Lower lobe of right lung (tissue), 2 donors: ENCODE data around the gene AKT2. TPM values are rescaled to one million over a fixed set of nuclear protein-coding genes. Genes with fewer than 3 reads are reported as not detected.
A peak's percentile ranks its signal among the peaks of the same experiment; 100 is the strongest.

ENCODE experiments used
- ATAC-seq, 2 donors: fragments of 200-7000 bp; cut with Tn5 transposase; one replicate each; pipeline ENCODE4 v1.9.1; 2020 to 2022; ENCODE audit warnings: mild to moderate bottlenecking in 2 of 2, moderate library complexity in 2 of 2
- DNase-seq: peaks from one replicate; pipeline ENCODE4 v3.0.0-alpha.2; 2020
- H3K27ac ChIP-seq: fragments of 200-600 bp; one replicate; pipeline ENCODE4 v1.8.0; 2022
- H3K27me3 ChIP-seq: fragments of 200-600 bp; one replicate; pipeline ENCODE4 v1.8.0; 2022; ENCODE audit warnings: low read depth
- H3K36me3 ChIP-seq: fragments of 200-600 bp; one replicate; pipeline ENCODE4 v1.8.0; 2022; ENCODE audit warnings: mild to moderate bottlenecking
- H3K4me1 ChIP-seq: fragments of 200-600 bp; one replicate; pipeline ENCODE4 v1.8.0; 2022
- H3K4me3 ChIP-seq: fragments of 200-600 bp; one replicate; pipeline ENCODE4 v1.8.0; 2022; ENCODE audit warnings: mild to moderate bottlenecking
- H3K9me3 ChIP-seq: fragments of 200-600 bp; one replicate; pipeline ENCODE4 v1.8.0; 2022
- intact Hi-C: fragments of 100-400 bp; cut with DNase I; formaldehyde crosslinking; loops from one replicate; pipeline ENCODE4 v1.11.0; 2022
- total RNA-seq: library from RNA; stranded (reverse); fragmentation: NEBNext Ultra II Directional; extraction: Animal tissue kit (Norgen Biotek cat#: 25700); gene quantifications from one replicate; pipeline ENCODE4 v1.2.1, GENCODE V29; 2021
- TF ChIP-seq, protein P1 (sequence below): fragments of 200-600 bp; IDR thresholded peaks from one replicate; pipeline ENCODE4 v1.8.0; 2022; ENCODE audit warnings: antibody characterized with exemption, mild to moderate bottlenecking
- donor health status: DM: no; HTN: yes; CAD: no; lungs with severe emphysema.

The AKT2 gene
- total RNA-seq, 1 donor from 2014 or later = 102 TPM

DNA sequence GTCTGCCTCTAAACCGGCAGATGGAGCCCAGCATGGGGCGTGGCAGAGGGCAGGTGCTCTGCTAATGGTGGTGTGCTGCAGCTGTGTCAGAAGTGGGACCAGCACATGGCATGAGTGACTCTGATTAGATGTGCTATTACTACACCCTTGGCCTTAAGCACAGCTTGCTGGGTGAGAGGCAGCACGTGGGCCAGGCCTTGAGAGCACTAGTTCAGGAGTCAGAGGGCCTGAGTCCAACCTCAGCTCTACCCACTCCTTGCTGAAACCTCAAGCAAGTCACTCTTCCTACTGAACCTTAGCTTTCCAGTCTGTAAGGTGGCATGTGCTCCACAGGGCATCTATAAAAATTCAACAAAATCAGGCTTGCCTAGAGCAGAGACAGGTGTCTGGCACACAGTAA is 22.7 kb downstream of the AKT2 start:
- DNase-seq (no peak), ATAC-seq (no peak)
- intact Hi-C loops = no loop called here
- no peak overlapping the region for H3K27ac ChIP-seq
- H3K27me3 ChIP-seq = no peaks in the 10 kb centered on the region
- H3K4me1 ChIP-seq = peaks cover 8% of the 10 kb centered on the region
- no peaks in the 10 kb centered on the region for H3K9me3 ChIP-seq
- H3K36me3 ChIP-seq = peaks cover 30% of the 10 kb centered on the region
- TF ChIP-seq, protein P1, sequence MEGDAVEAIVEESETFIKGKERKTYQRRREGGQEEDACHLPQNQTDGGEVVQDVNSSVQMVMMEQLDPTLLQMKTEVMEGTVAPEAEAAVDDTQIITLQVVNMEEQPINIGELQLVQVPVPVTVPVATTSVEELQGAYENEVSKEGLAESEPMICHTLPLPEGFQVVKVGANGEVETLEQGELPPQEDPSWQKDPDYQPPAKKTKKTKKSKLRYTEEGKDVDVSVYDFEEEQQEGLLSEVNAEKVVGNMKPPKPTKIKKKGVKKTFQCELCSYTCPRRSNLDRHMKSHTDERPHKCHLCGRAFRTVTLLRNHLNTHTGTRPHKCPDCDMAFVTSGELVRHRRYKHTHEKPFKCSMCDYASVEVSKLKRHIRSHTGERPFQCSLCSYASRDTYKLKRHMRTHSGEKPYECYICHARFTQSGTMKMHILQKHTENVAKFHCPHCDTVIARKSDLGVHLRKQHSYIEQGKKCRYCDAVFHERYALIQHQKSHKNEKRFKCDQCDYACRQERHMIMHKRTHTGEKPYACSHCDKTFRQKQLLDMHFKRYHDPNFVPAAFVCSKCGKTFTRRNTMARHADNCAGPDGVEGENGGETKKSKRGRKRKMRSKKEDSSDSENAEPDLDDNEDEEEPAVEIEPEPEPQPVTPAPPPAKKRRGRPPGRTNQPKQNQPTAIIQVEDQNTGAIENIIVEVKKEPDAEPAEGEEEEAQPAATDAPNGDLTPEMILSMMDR = no peak
- no peak overlapping the region for H3K4me3 ChIP-seq

- DNase-seq (no peak), ATAC-seq (no peak)
- no peaks in the 10 kb centered on the region for H3K9me3 ChIP-seq
- H3K27ac ChIP-seq = no peak overlapping the region
- intact Hi-C loops = no loop called here
- peaks cover 6% of the 10 kb centered on the region for H3K4me1 ChIP-seq
- TF ChIP-seq, protein P1 = no peak
- H3K4me3 ChIP-seq = no peak overlapping the region
- H3K27me3 ChIP-seq = no peaks in the 10 kb centered on the region
- H3K36me3 ChIP-seq = peaks cover 35% of the 10 kb centered on the region
These were observed 23.5 kb downstream of the AKT2 start for GRCh38 chr19:40261631-40262030.

DNA sequence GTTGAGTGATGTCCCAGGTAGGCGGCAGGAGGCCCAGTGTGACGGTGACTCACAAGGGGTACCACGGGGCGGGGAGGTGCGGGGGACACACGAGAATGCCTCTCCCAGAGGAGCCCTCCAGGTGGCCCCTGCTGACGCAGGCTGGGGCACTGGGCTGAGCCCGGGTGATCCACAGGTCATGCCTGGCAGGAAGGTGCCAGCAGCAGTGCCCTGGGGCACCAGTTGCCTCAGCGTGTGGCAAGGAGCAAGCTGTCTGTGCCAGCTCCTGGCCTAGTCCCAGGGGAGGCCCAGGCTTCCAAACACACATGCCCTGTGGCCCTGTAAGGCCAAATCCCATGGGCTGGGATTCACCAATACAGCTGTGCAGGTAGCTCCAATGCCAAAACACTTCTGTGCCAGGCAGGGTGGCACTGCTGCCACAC is 28.0 kb downstream of the AKT2 start:
- Histone ChIP-seq H3K9me3 (no peaks in the 10 kb centered on the region), H3K27me3 (no peaks in the 10 kb centered on the region), H3K4me1 (no peaks in the 10 kb centered on the region), H3K27ac (no peak overlapping the region), H3K36me3 (peaks cover 51% of the 10 kb centered on the region), H3K4me3 (no peak overlapping the region)
- ATAC-seq = peak in 1 of 2 donors; percentile 54
- intact Hi-C loops = no loop called here
- TF ChIP-seq, protein P1 = no peak
- no peak for DNase-seq

DNA sequence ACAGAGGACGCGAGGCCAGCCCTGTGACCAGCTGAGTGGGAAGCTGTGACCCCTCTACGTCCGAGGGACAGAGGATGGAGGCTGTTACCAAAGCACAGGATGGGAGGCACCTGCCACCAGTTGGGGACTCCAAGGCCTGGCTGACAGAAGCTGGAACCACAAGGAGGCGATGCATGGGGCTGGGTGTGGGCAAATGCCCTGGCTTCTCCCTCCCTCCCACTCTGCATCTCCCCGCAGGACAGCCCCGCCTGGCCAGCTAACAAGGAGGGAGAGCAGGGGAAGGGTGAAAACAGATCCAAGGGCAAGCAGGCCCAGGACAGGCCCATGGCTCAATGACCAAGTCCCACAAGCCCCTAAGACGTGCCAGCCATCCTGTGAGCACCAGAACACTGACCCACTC is 28.6 kb downstream of the AKT2 start:
- Histone ChIP-seq H3K36me3 (peaks cover 56% of the 10 kb centered on the region), H3K27ac (no peak overlapping the region), H3K4me3 (no peak overlapping the region), H3K27me3 (no peaks in the 10 kb centered on the region), H3K9me3 (no peaks in the 10 kb centered on the region), H3K4me1 (no peaks in the 10 kb centered on the region)
- ATAC-seq (no peak), DNase-seq (no peak)
- intact Hi-C loops = no loop called here
- TF ChIP-seq, protein P1 = no peak

GRCh38 chr19:40255619-40256166 is 29.5 kb downstream of the AKT2 start:
- intact Hi-C loops = no loop called here
- H3K9me3 ChIP-seq = no peaks in the 10 kb centered on the region
- ATAC-seq = no peak
- H3K4me3 ChIP-seq = no peak overlapping the region
- H3K4me1 ChIP-seq = no peaks in the 10 kb centered on the region
- TF ChIP-seq, protein P1 = no peak
- no peak overlapping the region for H3K27ac ChIP-seq
- no peak for DNase-seq
- peaks cover 62% of the 10 kb centered on the region for H3K36me3 ChIP-seq
- no peaks in the 10 kb centered on the region for H3K27me3 ChIP-seq
